Cardiac ventricle fibroblast (primary cell): Measurements from ENCODE around the gene ASB4. TPM values are rescaled to one million over a fixed set of nuclear protein-coding genes. Genes with fewer than 3 reads are reported as not detected.

Source experiments
- total RNA-seq: library from RNA; depleted of rRNA; stranded (reverse); fragments of >200 nt; gene quantifications from 2 replicates; pipeline ENCODE4 v1.2.3, GENCODE V29; 2015

Gene ASB4, protein sequence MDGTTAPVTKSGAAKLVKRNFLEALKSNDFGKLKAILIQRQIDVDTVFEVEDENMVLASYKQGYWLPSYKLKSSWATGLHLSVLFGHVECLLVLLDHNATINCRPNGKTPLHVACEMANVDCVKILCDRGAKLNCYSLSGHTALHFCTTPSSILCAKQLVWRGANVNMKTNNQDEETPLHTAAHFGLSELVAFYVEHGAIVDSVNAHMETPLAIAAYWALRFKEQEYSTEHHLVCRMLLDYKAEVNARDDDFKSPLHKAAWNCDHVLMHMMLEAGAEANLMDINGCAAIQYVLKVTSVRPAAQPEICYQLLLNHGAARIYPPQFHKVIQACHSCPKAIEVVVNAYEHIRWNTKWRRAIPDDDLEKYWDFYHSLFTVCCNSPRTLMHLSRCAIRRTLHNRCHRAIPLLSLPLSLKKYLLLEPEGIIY
- total RNA-seq = not detected in 2 replicates

GRCh38 chr7:95485391-95486123, at the start of gene ASB4:
TSS of gene ASB4 (plus strand) at chr7:95485943. CDS start at chr7:95485972, 29 bp downstream.

Other genes with a start within 250 kb of the ASB4 start
- not detected in 2 replicates for gene PON1, start 161.4 kb upstream of the ASB4 start, total RNA-seq
- 0.12 and 0.39 TPM in 2 replicates for gene PON3, start 89.6 kb upstream of the ASB4 start, total RNA-seq
- 43.3 and 53.4 TPM in 2 replicates for gene PON2, start 50.9 kb upstream of the ASB4 start, total RNA-seq
- 103 and 128 TPM in 2 replicates for gene PDK4, start 110.6 kb downstream of the ASB4 start, total RNA-seq